ENCODE measurements around the gene MICOS13. TPM values are rescaled to one million over a fixed set of nuclear protein-coding genes. Genes with fewer than 3 reads are reported as not detected.

The MICOS13 gene
- total RNA-seq, 6 experiments from 2014 or later: 77.9 to 91.6 (median 80.1) TPM

DNA sequence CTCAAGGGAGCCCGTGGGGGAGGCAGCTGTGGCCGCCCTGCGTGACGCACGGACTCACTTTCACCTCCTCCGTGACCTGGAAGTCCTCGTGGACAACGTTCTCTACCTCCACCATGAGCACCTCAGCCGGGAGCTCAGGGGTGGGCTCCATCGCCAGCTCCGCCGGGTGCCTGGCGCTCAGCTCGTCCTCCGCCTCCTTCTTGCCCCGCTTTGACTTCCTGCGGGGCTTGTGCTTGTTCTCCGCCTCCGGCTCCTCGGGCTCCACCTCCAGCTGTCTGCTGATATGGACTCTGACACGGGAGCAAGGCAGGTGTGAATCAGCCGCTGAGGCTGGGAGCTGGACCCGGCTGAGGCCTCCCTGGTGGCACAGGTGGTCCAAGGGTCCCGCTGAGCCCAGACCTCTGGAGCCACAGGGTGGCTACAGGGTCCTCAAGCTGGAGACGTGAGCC, 31.4 kb upstream of the MICOS13 start:
- H3K9me3 Mint-ChIP-seq: no peaks in the 10 kb centered on the region
- peaks cover 9% of the 10 kb centered on the region; the same call in 1 of the 2 replicates for H3K36me3 Mint-ChIP-seq (ENCODE audit: low read depth)
- peaks cover 4% of the 10 kb centered on the region; the same call in 1 of the 2 replicates for H3K4me1 Mint-ChIP-seq (ENCODE audit: low read depth)
- TF ChIP-seq, protein P1, sequence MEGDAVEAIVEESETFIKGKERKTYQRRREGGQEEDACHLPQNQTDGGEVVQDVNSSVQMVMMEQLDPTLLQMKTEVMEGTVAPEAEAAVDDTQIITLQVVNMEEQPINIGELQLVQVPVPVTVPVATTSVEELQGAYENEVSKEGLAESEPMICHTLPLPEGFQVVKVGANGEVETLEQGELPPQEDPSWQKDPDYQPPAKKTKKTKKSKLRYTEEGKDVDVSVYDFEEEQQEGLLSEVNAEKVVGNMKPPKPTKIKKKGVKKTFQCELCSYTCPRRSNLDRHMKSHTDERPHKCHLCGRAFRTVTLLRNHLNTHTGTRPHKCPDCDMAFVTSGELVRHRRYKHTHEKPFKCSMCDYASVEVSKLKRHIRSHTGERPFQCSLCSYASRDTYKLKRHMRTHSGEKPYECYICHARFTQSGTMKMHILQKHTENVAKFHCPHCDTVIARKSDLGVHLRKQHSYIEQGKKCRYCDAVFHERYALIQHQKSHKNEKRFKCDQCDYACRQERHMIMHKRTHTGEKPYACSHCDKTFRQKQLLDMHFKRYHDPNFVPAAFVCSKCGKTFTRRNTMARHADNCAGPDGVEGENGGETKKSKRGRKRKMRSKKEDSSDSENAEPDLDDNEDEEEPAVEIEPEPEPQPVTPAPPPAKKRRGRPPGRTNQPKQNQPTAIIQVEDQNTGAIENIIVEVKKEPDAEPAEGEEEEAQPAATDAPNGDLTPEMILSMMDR (IDR thresholded peaks at IDR 0.05): no peak
- H3K27me3 Mint-ChIP-seq (ENCODE audit: insufficient read depth): peaks cover 5% of the 10 kb centered on the region
- H3K4me3 Mint-ChIP-seq: no peak overlapping the region
- H3K27ac Mint-ChIP-seq: no peak overlapping the region
- DNase-seq: no peak

DNA sequence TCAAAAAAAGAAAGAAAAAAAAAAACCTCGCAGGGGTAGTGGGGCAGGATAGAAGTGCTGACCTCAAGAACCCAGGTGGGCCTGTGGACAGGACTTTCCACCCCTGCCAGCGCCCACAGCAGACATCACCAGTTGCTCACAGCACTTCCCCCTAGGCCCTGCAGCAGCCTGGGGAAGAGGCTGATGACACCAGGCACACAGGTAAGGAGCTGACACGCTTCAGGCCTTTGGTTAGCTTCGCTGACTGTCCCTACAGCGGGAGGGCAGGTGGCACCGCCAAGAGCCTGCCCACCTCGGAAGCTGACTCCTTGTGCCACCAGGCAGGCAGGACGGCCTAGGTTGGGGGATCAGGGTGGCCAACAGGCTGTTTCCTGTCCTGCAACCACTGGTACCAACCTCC, 30.7 kb upstream of the MICOS13 start:
- no peak for DNase-seq
- Mint-ChIP-seq H3K36me3 (ENCODE audit: low read depth) (peaks cover 13% of the 10 kb centered on the region; the same call in 1 of the 2 replicates), H3K27me3 (ENCODE audit: insufficient read depth) (peaks cover 8% of the 10 kb centered on the region), H3K4me3 (no peak overlapping the region), H3K4me1 (ENCODE audit: low read depth) (peaks cover 4% of the 10 kb centered on the region; the same call in 1 of the 2 replicates), H3K27ac (no peak overlapping the region), H3K9me3 (no peaks in the 10 kb centered on the region)
- TF ChIP-seq, protein P1 (IDR thresholded peaks at IDR 0.05): no peak

DNA sequence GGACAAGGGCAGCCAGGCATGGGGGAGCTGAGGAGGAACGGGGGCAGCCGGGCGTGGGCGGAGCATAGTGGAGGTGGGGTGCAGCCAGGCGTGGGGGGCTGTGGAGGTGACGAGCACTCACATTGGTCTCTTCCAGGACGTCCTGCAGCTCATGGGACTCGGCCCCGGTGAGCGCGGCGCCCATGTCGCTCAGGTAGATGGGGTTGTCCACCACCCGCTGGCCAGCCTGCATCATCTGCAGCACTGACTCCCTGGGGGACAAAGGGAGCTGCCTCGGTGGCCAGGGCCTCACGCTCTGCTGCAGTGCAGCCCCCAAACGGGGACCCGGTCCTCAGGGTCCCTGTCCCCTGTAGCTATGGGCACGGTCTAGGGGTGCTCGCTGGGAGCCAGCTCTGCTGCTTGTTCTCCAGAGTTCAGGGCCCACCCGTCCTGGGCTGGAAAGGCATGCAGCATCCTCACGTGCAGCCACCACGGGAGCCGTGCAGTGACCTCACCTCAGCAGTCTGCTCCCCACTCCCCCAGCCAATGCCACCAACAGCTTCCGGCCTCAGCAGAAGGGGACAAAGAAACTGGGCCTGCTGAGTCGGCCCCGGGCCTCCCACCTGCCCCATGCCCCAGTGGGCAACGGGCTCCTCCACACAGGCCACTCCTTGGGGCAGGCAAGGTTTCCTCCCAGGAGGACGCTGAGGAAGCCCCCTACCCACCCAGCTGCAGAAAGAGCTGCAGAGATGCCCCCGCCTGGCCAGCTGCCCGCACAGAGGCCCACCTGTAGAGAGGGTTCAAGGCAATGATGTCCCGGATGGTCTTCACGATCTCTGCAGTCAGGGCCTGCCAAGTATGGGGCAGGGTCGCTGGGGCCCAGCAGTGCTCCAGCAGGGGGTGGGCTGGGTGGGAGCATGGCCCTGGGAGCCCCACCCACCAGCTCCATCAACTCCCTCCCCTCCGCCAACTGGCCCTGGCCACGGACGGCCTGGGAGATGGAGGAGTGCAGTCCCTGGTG, 27.6 kb upstream of the MICOS13 start:
- TF ChIP-seq, protein P1 (IDR thresholded peaks at IDR 0.05): no peak
- Mint-ChIP-seq H3K9me3 (0 out of 2 replicates have a peak, but pooled peaks cover 4% of the 10 kb centered on the region), H3K4me1 (ENCODE audit: low read depth) (peaks cover 8% of the 10 kb centered on the region), H3K27ac (no peak overlapping the region), H3K4me3 (no peak overlapping the region), H3K27me3 (ENCODE audit: insufficient read depth) (peaks cover 10% of the 10 kb centered on the region), H3K36me3 (ENCODE audit: low read depth) (peaks cover 16% of the 10 kb centered on the region)
- no peak for DNase-seq

DNA sequence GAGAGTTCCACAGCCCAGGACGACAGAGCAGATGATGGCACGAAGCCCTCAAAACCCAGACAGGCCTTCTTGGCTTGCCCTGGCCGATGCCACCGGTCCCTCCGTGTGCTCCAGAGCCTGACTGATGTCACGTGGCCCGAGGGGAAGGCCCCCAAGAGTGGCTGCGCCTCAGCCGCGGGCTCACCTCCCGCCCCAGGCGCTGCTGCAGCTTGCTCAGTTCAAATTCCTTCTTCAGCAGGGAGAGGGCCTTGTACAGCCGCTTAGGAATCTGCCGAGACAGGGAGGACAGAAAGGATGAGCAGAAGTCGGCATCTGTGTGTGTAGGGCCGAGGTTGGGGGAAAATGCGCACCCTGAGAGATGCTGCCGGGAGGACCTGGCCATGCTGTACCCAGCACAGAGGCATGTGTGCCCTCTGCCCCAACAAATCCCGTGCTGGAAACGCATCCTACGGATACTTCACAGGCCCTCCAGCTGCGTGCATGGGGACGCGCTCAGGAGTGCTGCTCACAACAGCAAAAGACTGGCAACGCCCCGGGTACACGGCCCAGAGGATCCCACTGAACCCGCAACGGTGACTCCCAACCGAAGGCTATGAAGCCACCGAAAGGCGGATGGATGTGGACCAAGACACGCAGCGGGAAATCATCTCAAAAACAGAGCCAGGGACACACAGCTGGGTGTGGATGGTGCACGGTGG, 26.7 kb upstream of the MICOS13 start:
- peaks cover 12% of the 10 kb centered on the region for H3K36me3 Mint-ChIP-seq (ENCODE audit: low read depth)
- peaks cover 9% of the 10 kb centered on the region for H3K4me1 Mint-ChIP-seq (ENCODE audit: low read depth)
- no peak overlapping the region for H3K4me3 Mint-ChIP-seq
- H3K27ac Mint-ChIP-seq: no peak overlapping the region
- TF ChIP-seq, protein P1 (IDR thresholded peaks at IDR 0.05): no peak
- no peak for DNase-seq
- peaks cover 10% of the 10 kb centered on the region for H3K27me3 Mint-ChIP-seq (ENCODE audit: insufficient read depth)
- H3K9me3 Mint-ChIP-seq: 0 out of 2 replicates have a peak, but pooled peaks cover 4% of the 10 kb centered on the region

DNA sequence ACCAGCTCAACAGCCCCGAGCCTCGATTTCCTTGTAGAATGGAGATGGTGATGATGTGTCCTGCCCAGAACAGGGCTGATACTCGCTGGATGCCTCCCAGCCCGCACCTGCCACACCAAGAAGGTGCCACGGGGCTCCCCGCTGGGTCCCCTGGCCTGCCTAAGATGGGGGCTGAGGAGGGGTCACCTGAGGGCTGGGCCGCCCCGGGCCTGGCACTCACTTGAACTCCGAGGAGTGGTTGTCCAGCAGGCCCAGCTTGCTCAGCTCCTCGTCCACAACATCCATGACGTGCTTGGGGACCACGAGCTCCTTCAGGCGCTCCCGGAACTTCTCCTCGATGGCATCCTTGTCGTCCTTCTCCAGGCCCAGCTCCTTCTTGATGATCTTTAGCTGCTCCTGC, 25.2 kb upstream of the MICOS13 start:
- TF ChIP-seq, protein P1 (IDR thresholded peaks at IDR 0.05): no peak
- DNase-seq: no peak
- Mint-ChIP-seq H3K4me3 (no peak overlapping the region), H3K4me1 (ENCODE audit: low read depth) (peaks cover 9% of the 10 kb centered on the region), H3K36me3 (ENCODE audit: low read depth) (peaks cover 10% of the 10 kb centered on the region), H3K27me3 (ENCODE audit: insufficient read depth) (peaks cover 12% of the 10 kb centered on the region), H3K27ac (no peak overlapping the region), H3K9me3 (peaks cover 7% of the 10 kb centered on the region; the same call in 1 of the 2 replicates)
